GM12891 (cell line): Measurements from ENCODE around the gene FCN1.

Experiments used
- PAX5 ChIP-seq: IDR thresholded peaks from 2 replicates; pipeline ENCODE4 v1.6.1; 2011; ENCODE audit warnings: low read length, moderate library complexity, mild to moderate bottlenecking; ENCODE audit not compliant: insufficient read depth, severe bottlenecking
- POLR2A ChIP-seq: IDR thresholded peaks from 2 replicates; pipeline ENCODE4 v1.6.1; 2011; ENCODE audit warnings: low read depth, low read length, control low read depth
- POLR2AphosphoS5 ChIP-seq: IDR thresholded peaks from 2 replicates; pipeline ENCODE4 v1.6.1; 2011; ENCODE audit warnings: low read depth, low read length, control low read depth
- POU2F2 ChIP-seq: IDR thresholded peaks from 2 replicates; pipeline ENCODE4 v1.6.1; 2011; ENCODE audit warnings: low read depth, mild to moderate bottlenecking, control low read depth, low read length, moderate library complexity
- SPI1 ChIP-seq: IDR thresholded peaks from 2 replicates; pipeline ENCODE4 v1.6.1; 2011; ENCODE audit warnings: low read depth, low read length, control low read depth
- TAF1 ChIP-seq: IDR thresholded peaks from 2 replicates; pipeline ENCODE4 v1.6.1; 2011; ENCODE audit warnings: low read depth, low read length, control low read depth

GRCh38 chr9:134949681-134950385 lies 32.1 kb upstream of the FCN1 start:
- TF ChIP-seq POLR2AphosphoS5 (no peak), POLR2A (no peak), SPI1 (no peak), TAF1 (no peak), PAX5 (no peak), POU2F2 (no peak)
